Thoracic aorta (tissue), 2 donors: ENCODE data around the gene MROH9. TPM values are rescaled to one million over a fixed set of nuclear protein-coding genes. Genes with fewer than 3 reads are reported as not detected.
A peak's percentile ranks its signal among the peaks of the same experiment; 100 is the strongest.

Experiments
- ATAC-seq: fragments of 150-250 bp; one replicate; pipeline ENCODE4 v1.8.0; 2017; ENCODE audit warnings: low read depth; ENCODE audit not compliant: insufficient number of reproducible peaks, low FRiP score
- DNase-seq: peaks from one replicate; pipeline ENCODE4 v3.0.0-alpha.2; 2020; ENCODE audit warnings: low spot score
- H3K27ac ChIP-seq, 2 donors: fragments of 200-600 bp; sonication (generic); 1 replicate in 1 of 2; 2 replicates in 1 of 2; pipeline ENCODE4 v1.5.1; 2016; ENCODE audit warnings: mild to moderate bottlenecking in 2 of 2, moderate library complexity in 2 of 2
- H3K27me3 ChIP-seq: fragments of 200-600 bp; sonication (generic); replicated peaks from 2 replicates; pipeline ENCODE4 v1.6.0; 2016; ENCODE audit warnings: mild to moderate bottlenecking; ENCODE audit not compliant: insufficient read depth
- H3K36me3 ChIP-seq: fragments of 200-600 bp; sonication (generic); one replicate; pipeline ENCODE4 v1.5.1; 2016
- H3K4me1 ChIP-seq, 2 donors: fragments of 200-600 bp; sonication (generic); 1 replicate in 1 of 2; 2 replicates in 1 of 2; pipeline versions ENCODE4 v1.5.1 to v1.6.0; 2016; ENCODE audit warnings: low read depth in 2 of 2, mild to moderate bottlenecking in 1 of 2; ENCODE audit not compliant: control insufficient read depth in 1 of 2
- H3K4me3 ChIP-seq: fragments of 200-600 bp; sonication (generic); 2 replicates; pipeline ENCODE4 v1.5.1; 2016; ENCODE audit warnings: mild to moderate bottlenecking
- H3K9me3 ChIP-seq: fragments of 200-600 bp; sonication (generic); 2 replicates; pipeline ENCODE4 v1.5.1; 2016
- total RNA-seq, 2 donors: library from RNA; depleted of rRNA; stranded (reverse); fragments of >200 nt; gene quantifications; one replicate each; pipeline versions ENCODE4 v1.1.0 to v1.2.3, GENCODE V29; 2016
- TF ChIP-seq, protein P1 (sequence below): fragments of 200-600 bp; sonication (generic); IDR thresholded peaks from one replicate; pipeline ENCODE4 v1.5.1; 2019; ENCODE audit warnings: antibody characterized with exemption

The MROH9 gene
- total RNA-seq, 2 donors from 2014 or later, result not detected

DNA sequence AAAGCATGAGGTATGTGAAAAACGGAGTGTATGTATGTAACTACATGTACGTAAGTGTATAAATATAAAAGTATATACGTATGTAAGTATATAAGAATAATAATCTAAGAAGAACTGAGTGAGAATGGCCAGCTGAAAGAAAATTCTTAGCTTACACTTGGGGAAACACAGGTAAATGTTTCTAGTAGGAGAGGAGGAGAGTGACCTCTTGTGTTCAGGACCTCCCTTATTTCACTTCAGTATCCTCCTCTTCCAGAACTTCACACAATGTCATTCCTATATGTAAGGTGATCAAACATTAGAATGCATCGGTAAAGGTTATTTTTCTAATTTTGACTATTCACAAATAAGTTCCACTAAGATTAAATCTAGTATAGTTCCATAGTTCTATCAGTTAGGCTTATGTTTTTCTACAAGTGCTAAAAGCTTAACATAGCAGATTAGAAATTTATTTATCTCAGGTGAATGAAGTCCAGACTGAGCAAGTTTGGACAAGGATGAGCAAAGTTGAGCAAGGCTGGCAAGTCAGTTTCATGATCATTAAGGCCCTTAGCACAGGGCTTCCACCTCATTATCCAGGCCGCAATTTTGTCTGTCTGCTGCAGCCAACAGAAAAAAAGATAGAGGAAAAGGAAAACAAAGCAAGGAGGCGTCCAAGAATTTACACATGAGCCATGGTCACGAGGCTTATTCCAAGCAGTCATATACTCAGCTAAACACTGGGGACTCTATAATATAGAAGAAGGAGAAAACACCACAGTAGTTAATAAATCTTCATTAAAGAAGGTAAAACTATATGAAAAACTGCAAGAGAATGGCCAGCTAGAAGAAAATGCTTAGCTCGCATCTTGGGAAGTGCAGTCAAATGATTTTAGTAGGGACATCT is 7.1 kb upstream of the MROH9 start:
- no peaks in the 10 kb centered on the region for H3K27me3 ChIP-seq
- ATAC-seq, result no peak
- no peak overlapping the region for H3K4me3 ChIP-seq
- H3K27ac ChIP-seq, result peak overlapping the region in 1 of 2 donors; percentile 76
- H3K9me3 ChIP-seq, result no peaks in the 10 kb centered on the region
- DNase-seq, result no peak
- peaks cover 10 to 22% of the 10 kb centered on the region in 2 donors for H3K4me1 ChIP-seq
- TF ChIP-seq, protein P1, sequence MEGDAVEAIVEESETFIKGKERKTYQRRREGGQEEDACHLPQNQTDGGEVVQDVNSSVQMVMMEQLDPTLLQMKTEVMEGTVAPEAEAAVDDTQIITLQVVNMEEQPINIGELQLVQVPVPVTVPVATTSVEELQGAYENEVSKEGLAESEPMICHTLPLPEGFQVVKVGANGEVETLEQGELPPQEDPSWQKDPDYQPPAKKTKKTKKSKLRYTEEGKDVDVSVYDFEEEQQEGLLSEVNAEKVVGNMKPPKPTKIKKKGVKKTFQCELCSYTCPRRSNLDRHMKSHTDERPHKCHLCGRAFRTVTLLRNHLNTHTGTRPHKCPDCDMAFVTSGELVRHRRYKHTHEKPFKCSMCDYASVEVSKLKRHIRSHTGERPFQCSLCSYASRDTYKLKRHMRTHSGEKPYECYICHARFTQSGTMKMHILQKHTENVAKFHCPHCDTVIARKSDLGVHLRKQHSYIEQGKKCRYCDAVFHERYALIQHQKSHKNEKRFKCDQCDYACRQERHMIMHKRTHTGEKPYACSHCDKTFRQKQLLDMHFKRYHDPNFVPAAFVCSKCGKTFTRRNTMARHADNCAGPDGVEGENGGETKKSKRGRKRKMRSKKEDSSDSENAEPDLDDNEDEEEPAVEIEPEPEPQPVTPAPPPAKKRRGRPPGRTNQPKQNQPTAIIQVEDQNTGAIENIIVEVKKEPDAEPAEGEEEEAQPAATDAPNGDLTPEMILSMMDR, result no peak
- H3K36me3 ChIP-seq, result no peaks in the 10 kb centered on the region

DNA sequence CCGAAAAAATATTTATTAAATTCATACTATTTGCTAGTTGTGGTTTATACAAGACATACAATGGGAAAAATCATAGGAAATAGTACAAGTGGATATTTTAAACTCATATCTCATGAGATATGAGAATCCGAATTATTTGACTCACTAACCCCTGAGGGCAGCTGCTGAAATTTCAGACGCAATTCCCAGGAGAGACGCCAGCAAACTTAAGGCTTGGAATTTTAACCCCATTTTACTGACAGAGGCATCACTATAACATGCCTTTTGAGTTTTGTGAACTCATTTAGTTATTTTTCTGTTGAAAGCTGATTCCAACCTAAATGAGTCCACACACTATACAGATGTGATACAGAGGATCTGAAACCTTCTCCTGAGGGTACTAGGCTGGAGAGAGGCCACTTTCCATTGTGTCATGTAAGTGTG is 5.9 kb upstream of the MROH9 start:
- no peaks in the 10 kb centered on the region for H3K9me3 ChIP-seq
- H3K4me3 ChIP-seq, result peak overlapping the region; percentile 49
- H3K27ac ChIP-seq, result peak overlapping the region; percentile 60 to 76
- ATAC-seq (no peak), DNase-seq (no peak)
- peaks cover 10 to 22% of the 10 kb centered on the region in 2 donors for H3K4me1 ChIP-seq
- TF ChIP-seq, protein P1, result no peak
- no peaks in the 10 kb centered on the region for H3K27me3 ChIP-seq
- H3K36me3 ChIP-seq, result no peaks in the 10 kb centered on the region

DNA sequence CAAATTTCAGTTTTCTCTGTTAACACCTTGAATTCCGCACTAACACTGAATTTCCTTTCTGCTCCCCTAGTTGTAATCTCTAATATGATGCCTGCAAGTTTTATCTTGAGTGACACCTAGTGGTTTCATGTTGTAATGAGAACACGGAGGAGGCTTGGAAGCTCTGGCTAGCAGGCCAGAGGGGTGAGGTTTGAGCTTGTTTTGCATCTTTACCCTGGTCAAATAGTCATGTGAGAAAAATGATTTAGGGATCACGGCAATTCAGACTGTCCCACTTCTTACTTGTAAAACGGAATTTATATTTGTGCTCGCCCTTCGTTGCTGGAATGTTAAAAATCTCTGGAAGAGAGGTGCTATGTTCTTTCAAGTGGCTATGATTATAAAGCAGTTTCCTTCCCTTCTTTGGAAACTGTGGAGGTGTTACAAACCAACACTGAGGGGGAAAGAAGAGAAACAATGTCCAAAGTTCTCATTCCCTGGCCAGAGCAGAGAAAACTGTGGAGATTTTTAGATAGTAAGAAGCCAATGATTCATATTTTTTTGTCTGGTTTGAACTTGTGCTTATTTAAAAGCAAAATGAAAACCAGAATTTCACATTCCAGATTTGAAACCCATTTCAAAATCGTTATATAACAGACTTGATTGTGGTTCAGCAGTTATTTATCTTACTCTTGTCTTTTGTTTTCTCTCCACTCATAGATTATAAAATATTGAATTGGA is 5.3 kb upstream of the MROH9 start:
- ATAC-seq, result peak; percentile 92
- no peak for DNase-seq
- H3K27ac ChIP-seq, result peak overlapping the region; percentile 60 to 76

DNA sequence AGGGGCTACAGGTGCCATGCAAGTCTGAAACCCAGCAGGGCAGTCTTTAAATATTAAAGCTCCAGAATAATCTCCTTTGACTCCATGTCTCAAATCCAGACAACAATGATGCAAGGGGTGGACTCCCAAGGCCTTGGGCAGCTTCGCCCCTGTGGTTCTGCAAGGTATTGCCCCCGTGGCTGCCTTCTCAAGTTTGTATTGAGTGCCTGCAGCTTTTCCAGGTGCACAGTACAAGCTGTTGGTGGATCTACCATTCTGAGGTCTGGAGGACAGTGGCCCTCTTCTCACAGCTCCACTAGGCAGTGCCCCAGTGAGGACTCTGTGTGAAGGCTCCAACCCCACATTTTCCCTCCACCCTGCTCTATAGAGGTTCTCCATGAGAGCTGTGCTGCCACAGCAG is 3.7 kb upstream of the MROH9 start:
- ATAC-seq, result no peak

More for the DNA sequence above, 5.3 kb upstream of the MROH9 start:
- Histone ChIP-seq H3K27me3 (no peaks in the 10 kb centered on the region), H3K4me3 (peak overlapping the region; percentile 49), H3K9me3 (no peaks in the 10 kb centered on the region), H3K36me3 (no peaks in the 10 kb centered on the region), H3K4me1 (peaks cover 10 to 22% of the 10 kb centered on the region in 2 donors)
- TF ChIP-seq, protein P1, result peak; percentile 82

More for the DNA sequence above, 3.7 kb upstream of the MROH9 start:
- H3K27me3 ChIP-seq, result no peaks in the 10 kb centered on the region
- DNase-seq, result no peak
- H3K36me3 ChIP-seq, result no peaks in the 10 kb centered on the region
- no peak overlapping the region for H3K4me3 ChIP-seq
- peaks cover 10 to 22% of the 10 kb centered on the region in 2 donors for H3K4me1 ChIP-seq
- TF ChIP-seq, protein P1, result no peak
- no peak overlapping the region for H3K27ac ChIP-seq
- H3K9me3 ChIP-seq, result no peaks in the 10 kb centered on the region
